Prostate gland (tissue), 2 donors: Measurements from ENCODE around the gene RASA4. TPM values are rescaled to one million over a fixed set of nuclear protein-coding genes. Genes with fewer than 3 reads are reported as not detected.
"Not testable (repeated sequence)": the region's sequence is repeated elsewhere in the genome, so short reads cannot be mapped to it uniquely, and the experiment has no call there.

Source experiments
- DNase-seq: peaks from one replicate; pipeline ENCODE4 v3.0.0-alpha.2; 2019; ENCODE audit warnings: low spot score
- H3K27ac ChIP-seq, 2 donors: fragments of 200-600 bp; sonication (generic); 2 replicates each; pipeline ENCODE4 v1.5.1; 2017 to 2019
- H3K27me3 ChIP-seq: fragments of 200-600 bp; sonication (generic); replicated peaks from 2 replicates; pipeline ENCODE4 v1.5.1; 2019; ENCODE audit not compliant: insufficient read depth
- H3K36me3 ChIP-seq, 2 donors: fragments of 200-600 bp; sonication (generic); 1 replicate in 1 of 2; 2 replicates in 1 of 2; pipeline versions ENCODE4 v1.5.1 to v1.8.1; 2017 to 2019
- H3K4me1 ChIP-seq: fragments of 200-600 bp; sonication (generic); replicated peaks from 2 replicates; pipeline ENCODE4 v1.5.1; 2019
- H3K4me3 ChIP-seq, 2 donors: fragments of 200-600 bp; sonication (generic); 2 replicates each; pipeline ENCODE4 v1.5.1; 2017 to 2019
- H3K9me3 ChIP-seq: fragments of 200-600 bp; sonication (generic); 2 replicates; pipeline ENCODE4 v1.5.1; 2017
- WGBS: methylation state at CpG from one replicate; pipeline ENCODE4 v1.1.5; 2018; 5-methylcytosine and 5-hydroxymethylcytosine counted together
- intact Hi-C: fragments of 100-400 bp; cut with DNase I; formaldehyde crosslinking; loops from one replicate; pipeline ENCODE4 v1.14.2; 2022
- small RNA-seq, 2 donors: library from RNA; depleted of rRNA; stranded (forward); fragments of <200 nt; gene quantifications; one replicate each; pipeline ENCODE3, GENCODE V24; 2016
- total RNA-seq, 2 donors: library from RNA; depleted of rRNA; stranded (reverse); fragments of >200 nt; gene quantifications; one replicate each; pipeline ENCODE4 v1.1.0, GENCODE V29; 2016

The RASA4 gene
- total RNA-seq, 2 donors from 2014 or later, result 10.5 to 59.6 TPM

DNA sequence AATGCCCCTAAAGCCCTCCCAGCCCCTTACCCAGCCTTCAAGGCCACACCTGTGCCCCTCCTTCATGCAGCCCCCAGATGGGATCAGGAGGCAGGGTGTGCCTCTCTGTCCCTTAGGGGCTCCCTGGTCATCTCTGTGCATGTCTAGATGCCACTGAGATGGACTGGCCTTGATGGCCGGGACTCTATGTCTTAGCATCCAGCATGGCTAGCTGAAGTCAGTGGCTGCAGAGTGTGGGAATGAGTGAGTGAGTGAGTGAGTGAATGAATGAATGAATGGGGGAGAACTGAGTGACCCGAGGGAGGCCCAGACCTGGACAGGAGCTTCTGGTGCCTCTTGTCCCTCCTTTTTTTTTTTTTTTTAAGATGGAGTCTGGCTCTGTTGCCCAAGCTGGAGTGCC is 84.4 kb downstream of the RASA4 start:
- H3K36me3 ChIP-seq, H3K27ac ChIP-seq, DNase-seq, H3K4me3 ChIP-seq, H3K4me1 ChIP-seq, intact Hi-C loops, H3K9me3 ChIP-seq, H3K27me3 ChIP-seq: not testable (repeated sequence)
- WGBS, result 89% methylated on average over 2 of the region's 2 CpGs

DNA sequence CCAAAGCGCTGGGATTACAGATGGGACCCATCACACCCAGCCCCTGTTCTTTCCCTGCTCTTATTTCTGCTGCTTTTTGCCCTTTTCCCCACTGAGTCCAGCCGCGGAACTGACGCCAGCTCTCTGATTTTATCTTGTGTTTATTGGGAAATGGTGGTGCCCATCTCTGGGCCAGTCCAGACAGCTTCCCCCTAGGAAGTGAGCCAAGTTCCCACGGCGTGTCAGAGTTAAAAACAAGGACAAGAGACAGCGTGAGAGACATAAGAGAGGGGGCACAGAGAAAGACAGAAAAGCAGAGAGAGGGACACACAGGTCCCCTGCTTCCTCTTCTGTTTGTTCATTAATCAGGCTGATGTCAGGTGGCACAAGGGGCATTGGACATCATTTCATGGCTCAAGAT is 85.0 kb downstream of the RASA4 start:
- H3K4me1 ChIP-seq, H3K4me3 ChIP-seq, H3K36me3 ChIP-seq, H3K27me3 ChIP-seq, H3K27ac ChIP-seq, H3K9me3 ChIP-seq, intact Hi-C loops: not testable (repeated sequence)
- WGBS, result no CpG with 5 or more reads among the region's 7 CpGs
- DNase-seq, result peak; percentile 94

DNA sequence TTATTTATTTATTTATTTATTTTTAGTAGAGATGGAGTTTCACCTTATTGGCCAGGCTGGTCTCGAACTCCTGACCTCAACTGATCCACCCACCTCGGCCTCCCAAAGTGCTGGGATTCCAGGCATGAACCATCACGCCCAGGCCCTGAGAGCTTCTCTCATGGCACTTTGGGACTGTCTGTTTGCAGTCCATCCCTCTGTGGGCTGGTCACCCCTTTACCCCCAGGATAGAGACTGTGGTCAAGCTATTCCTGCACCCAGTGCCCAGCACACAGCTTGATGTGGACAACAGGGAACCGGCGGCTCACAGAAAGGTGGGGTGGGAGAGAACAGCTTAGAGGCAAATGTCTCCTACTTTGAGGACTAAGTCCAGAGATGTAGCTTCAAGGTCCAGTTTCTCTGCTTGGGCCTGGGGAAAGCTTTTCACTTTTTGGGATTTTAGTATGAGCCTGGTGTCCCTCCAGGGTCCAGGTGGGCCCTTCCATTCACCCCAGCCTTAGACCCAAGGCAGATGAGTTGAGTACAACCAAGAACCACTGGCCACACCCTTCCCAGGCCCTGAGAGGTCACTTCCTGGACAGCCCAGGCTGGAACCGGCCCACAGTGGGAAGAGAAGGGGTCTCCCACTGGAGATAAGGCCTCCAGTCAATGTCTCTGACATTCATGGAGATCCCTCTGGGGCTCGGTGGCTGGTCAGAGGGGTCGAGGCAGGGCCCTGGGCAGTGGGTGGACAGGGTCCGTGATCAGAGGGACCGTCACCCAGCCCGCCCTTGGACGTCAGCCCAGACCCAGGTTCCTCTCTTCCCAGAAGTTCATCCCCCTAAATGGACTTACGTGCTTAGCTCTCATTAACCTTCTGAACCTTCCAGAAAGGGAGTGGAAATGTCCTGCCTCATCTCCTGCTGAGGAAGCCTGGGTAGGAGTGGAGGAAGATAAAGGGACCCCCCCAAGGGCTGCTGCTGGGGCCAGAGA is 88.4 kb downstream of the RASA4 start:
- H3K27me3 ChIP-seq, H3K4me1 ChIP-seq, H3K9me3 ChIP-seq, intact Hi-C loops, DNase-seq, H3K4me3 ChIP-seq, H3K36me3 ChIP-seq, H3K27ac ChIP-seq: not testable (repeated sequence)
- 86% methylated on average over 3 of the region's 13 CpGs for WGBS

DNA sequence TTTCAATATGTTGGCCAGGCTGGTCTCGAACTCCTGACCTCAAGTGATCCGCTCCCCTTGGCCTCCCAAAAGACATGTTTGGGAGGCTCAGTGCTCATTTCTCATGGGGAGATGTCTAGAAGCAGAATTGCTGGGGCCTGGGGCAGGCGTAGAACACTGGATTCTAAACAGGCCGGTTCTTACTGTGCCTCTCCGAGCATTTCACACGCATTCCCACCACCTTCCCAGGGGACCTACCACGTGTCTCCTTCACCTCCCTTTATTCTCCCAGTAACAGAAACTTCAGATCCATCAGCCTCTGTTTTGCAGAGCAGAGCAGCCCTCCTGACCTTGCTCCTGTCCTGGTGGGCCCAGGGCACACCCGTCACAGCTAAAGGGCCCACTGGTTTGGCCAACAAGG is 89.4 kb downstream of the RASA4 start:
- H3K27me3 ChIP-seq, H3K4me3 ChIP-seq, intact Hi-C loops, DNase-seq, H3K36me3 ChIP-seq, H3K4me1 ChIP-seq, H3K27ac ChIP-seq, H3K9me3 ChIP-seq: not testable (repeated sequence)
- WGBS, result 89% methylated on average over 1 of the region's 8 CpGs

DNA sequence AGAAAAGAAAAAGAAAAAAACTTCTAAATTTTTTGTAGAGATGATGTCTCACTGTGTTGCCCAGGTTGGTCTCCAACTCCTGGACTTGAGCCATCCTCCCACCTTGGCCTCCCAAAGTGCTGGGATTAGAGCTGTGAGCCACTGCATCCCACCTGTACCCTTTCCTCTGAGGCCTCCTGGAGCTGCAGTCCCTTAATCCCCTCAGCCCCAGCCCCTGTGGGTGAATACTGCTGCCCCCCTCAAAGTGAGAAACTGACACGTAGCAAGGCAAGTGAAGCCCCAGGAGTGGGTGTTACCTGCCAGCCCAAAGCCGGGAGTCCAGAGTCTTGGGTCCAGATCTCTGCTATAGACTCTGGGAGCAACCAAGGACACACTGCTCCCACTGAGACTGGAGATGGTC is 91.8 kb downstream of the RASA4 start:
- H3K36me3 ChIP-seq, H3K4me3 ChIP-seq, H3K9me3 ChIP-seq, intact Hi-C loops, H3K4me1 ChIP-seq, H3K27me3 ChIP-seq, DNase-seq, H3K27ac ChIP-seq: not testable (repeated sequence)
- 25% methylated on average over 1 of the region's 2 CpGs for WGBS

Small RNA genes within 50 kb of the gene (small RNA-seq; reads per million reads assigned to genes)
- 0 reads per million in 2 donors for gene UPK3BL1

Other genes starting within 250 kb of the RASA4 start
- gene PRKRIP1, start 220.4 kb downstream of the RASA4 start, total RNA-seq, result 10 to 100 TPM; 31.6 to 50.1 TPM
- 10 to 100 TPM; 20.5 to 24.8 TPM for gene ORAI2, start 183.2 kb downstream of the RASA4 start, total RNA-seq
- gene ALKBH4, start 151.9 kb downstream of the RASA4 start, total RNA-seq, result 10 to 100 TPM; 25.2 to 27.0 TPM
- 10 to 100 TPM; 12.8 to 57.7 TPM for gene LRWD1, start 151.8 kb downstream of the RASA4 start, total RNA-seq
- gene POLR2J, start 137.8 kb downstream of the RASA4 start, total RNA-seq, result 10 to 100 TPM; 23.2 to 46.4 TPM
- 10 to 100 TPM in 1 of 2 donors, 1 to 10 TPM in 1; 2.0 to 25.7 TPM for gene RASA4B, start 99.0 kb downstream of the RASA4 start, total RNA-seq
- 10 to 100 TPM in 1 of 2 donors, 1 to 10 TPM in 1; 9.9 to 33.5 TPM for gene UPK3BL2, start 73.1 kb downstream of the RASA4 start, total RNA-seq
- 1 to 10 TPM in 1 of 2 donors, not detected in 1; 1.8 TPM for gene SPDYE2, start 65.5 kb downstream of the RASA4 start, total RNA-seq
- gene POLR2J3, start 44.2 kb downstream of the RASA4 start, total RNA-seq, result 10 to 100 TPM; 11.5 to 16.6 TPM
- gene UPK3BL1, start 26.0 kb upstream of the RASA4 start, total RNA-seq, result 100 to 1,000 TPM in 1 of 2 donors, 10 to 100 TPM in 1; 63.2 to 125 TPM
- gene SPDYE2B, start 33.6 kb upstream of the RASA4 start, total RNA-seq, result not detected
- gene POLR2J2, start 54.9 kb upstream of the RASA4 start, total RNA-seq, result 1 to 10 TPM in 1 of 2 donors, under 1 TPM in 1; 0.18 to 6.6 TPM
- 10 to 100 TPM; 15.2 to 16.5 TPM for gene FAM185A, start 132.2 kb upstream of the RASA4 start, total RNA-seq